AML-193 (cell line): ENCODE data around the gene R3HDM2.
A peak's percentile ranks its signal among the peaks of the same experiment; 100 is the strongest.
"Not testable (repeated sequence)": the region's sequence is repeated elsewhere in the genome, so short reads cannot be mapped to it uniquely, and the experiment has no call there.

Experiments
- DNase-seq, 2 experiments: peaks; one replicate each; lab custom pipeline; 2025; lab: John Stamatoyannopoulos, UW

The R3HDM2 gene

DNA sequence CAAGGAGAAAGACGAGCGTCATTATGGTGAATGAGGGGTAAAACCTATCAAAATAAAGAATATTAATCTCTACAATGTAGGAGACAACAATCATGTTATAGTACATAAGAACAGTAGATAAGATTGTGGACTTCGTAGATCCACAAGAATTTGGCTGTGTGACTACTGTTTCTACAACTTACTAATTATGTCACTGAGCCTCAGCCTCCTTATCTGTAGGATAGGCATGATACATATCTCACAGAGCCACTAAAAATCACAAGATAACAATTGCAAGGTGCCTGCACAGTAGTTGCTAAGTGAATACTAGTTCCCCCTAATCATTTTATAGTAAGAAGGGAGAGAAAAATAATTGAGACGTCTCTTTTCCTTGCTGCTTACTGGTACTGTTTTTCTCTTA lies 101.6 kb downstream of the R3HDM2 start:
- no peak for DNase-seq

GRCh38 chr12:57325395-57325794 lies 105.4 kb downstream of the R3HDM2 start:
- DNase-seq, result no peak

DNA sequence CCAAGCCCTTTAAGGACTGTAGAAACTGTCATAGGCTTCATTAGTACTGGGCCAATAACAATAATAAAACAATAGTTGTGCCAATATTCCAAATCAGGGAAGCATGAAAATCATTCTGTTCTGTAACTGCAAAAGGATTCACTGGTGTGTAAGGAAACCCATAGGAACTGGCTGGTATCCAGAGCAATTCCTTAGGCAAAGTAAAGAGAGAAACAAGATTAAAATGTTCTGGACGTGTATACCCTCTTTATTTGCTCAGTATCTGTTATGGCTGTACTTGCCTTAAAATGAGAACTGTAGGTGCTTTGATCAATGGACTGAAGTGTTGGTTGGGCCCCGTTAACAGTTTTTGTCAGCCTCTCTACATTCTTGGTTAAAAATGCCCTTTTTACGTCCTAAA lies 107.4 kb downstream of the R3HDM2 start:
- DNase-seq, result no peak

DNA sequence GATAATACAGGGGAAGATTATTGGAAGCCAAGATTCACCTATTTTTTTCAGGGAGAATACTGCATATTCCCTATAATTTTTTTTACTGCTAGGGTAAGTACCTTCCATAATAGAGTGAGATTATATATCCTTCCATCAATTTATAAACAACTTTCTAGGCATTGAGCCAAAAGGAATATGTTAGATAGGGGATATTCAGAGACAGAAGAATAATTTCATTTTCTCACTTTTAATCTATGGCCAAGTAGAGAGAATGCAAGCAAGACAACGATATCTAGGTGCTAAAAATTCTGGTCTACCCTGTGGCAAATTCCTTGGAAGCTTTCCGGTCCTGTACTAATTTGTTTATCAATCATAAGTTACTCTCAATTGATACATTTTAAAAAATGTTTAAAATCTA lies 110.2 kb downstream of the R3HDM2 start:
- DNase-seq, result no peak

DNA sequence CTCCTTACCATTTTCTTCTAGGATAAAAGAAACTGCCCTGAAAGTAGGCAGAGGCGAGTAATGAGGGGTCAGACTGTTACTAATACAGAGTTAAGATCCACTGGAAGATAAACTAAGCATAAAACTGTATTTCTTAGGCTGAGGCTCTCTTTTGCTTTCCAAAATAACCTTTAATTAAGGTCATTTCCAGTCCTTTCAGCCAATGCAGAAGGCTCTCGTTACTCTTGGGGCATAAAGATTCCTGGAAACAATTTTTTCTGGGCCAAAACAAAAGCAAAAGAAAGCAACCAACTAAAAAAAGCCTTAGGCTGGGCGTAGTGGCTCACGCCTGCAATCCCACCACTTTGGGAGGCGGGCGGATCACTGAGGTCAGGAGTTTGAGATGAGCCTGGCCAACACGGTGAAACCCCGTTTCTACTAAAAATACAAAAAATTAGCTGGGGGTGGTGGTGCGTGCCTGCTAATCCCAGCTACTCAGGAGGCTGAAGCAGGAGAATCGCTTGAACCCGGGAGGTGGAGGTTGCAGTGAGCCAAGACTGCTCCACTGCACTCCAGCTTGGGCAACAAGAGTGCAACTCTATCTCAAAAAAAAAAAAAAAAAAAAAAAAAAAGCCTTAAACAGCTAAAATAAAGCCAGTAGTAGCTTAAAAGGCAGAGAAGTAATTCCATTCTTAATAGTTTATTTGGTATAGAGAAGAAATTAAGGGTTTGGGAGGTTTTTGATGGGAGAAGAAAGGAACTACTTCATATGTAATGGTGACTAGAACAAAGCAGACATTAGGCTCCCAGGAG lies 111.0 kb downstream of the R3HDM2 start:
- no peak for DNase-seq

- DNase-seq, result no peak
These were observed 115.2 kb downstream of the R3HDM2 start for GRCh38 chr12:57315681-57316080.

DNA sequence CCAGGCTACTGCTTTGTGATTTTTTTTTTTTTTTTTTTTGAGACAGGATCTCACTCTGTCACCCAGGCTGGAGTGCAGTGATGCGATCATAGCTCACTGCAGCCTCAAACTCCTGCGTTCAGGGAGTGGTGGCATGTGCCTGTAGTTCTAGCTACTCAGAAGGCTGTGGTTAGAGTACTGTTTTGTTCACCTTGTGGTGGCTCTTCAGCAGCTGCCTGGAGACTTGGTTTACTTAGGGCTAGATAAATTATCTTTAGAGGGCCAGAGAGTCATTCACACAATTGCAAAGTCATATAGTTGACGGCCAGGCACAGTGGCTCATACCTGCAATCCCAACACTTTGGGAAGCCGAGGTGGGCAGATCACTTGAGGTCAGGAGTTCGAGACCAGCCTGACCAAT lies 118.6 kb downstream of the R3HDM2 start:
- DNase-seq, result not testable (repeated sequence)

- DNase-seq, result no peak
These were observed 121.4 kb downstream of the R3HDM2 start for GRCh38 chr12:57309420-57309819.

DNA sequence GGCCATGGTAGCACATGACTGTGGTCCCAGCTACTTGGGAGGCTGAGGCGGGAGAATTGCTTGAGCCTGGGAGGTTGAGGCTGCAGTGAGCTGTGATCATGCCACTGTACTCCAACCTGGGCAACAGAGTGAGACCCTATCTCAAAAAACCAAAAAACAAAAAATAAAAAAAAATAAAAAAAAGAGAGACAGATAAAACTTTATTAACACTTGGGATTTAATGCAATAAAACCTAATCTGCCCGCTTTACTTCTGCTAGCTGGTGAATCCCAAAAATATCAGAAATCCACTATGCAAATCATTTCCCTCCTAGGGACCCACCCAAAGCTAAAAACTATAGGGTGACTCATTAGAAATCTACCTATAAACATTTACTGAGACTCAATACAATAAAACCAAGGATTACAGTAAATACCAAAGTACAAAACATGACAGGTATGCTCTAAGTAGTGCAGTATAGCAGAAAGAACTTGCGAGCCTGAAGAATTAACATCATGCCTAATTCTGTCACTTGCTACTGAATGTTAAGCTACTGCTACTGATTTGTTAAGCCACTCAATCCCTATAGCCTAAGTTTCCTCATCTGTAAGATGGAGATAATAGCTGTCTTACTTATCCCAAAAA lies 129.8 kb downstream of the R3HDM2 start:
- DNase-seq, result no peak

DNA sequence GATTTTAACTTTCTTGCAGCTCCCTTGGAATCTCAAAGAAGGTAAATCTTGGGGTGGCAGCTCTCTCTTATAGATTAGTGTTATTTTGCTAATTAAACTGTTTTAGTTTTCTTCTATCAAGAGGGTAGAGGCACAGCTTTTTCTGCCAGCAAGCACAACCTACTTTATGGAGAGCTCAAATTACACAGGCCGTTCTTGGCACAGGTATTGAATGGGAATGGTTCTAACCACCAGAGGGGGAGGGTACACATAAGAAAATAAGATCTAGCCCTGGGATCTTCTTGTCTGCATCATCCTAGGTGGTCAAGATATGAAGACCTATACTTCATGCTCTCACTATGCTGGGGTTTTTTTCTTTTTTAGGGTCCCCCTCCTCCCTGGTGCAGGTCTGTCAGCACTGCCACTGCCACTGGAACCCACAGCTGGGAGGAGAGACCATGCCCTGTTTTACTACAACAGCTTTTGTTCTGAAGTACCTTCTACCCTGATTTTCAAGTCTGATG lies 131.3 kb downstream of the R3HDM2 start:
- DNase-seq, result no peak

DNA sequence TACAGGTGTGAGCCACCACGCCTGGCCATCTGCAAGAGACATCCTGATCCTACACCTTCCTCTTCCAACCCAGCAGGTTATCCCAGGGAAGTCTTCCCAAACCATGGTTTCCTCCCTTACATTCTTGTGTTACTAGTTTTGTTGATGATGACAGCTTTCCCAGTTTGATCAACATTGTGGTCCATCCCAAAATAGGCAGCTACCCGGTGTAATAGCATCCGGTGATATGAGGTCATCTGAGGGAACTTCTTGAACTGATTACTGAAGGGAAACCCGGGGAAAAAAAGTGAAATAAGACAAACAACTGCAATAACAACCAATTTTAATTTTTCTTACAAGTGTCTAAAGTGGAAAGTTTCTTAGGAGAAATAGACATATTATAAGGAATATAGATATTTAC lies 134.6 kb downstream of the R3HDM2 start:
- no peak for DNase-seq

- not testable (repeated sequence) for DNase-seq
These were observed 148.8 kb downstream of the R3HDM2 start for GRCh38 chr12:57282073-57282472.

GRCh38 chr12:57280211-57281062 lies 150.4 kb downstream of the R3HDM2 start:
- no peak for DNase-seq

DNA sequence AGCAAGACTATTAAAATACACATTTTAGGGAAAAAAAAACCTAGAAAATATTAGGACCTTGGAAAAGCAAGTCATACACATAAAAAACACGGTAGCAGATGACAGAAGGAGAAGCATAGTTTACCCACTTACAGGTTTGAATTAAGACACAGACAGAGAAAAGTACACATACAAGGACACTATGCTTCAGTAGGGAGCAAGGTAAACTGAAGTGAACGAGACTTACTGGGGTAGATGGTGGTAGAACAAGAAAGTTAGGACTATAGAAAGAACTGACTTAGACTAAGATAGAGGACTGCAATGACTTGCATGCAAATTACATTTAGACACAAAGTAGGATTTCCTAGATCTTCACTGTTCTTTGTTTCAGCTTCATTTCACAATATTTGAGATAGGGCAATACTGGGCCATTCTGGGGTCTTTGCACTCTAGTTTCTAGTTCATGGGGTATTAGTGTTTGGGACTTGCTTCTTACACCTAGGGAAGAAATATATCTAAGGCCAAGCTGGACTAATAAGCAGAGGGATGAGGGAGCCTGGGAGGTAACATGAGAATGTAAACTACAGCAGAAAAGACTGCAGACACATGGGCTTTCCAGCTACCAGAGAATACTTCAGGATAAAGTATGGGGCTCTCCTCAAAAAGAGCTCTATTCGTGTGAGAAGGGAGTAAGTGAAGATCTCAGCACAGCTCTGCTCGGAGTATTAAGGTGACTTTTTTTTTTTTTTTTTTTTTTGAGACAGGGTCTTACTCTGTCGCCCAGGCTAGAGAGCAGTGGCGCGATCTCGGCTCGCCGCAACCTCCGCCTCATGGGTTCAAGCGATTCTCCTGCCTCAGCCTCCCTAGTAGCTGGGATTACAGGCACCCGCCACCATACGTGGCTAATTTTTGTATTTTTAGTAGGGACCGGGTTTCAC lies 152.1 kb downstream of the R3HDM2 start:
- no peak for DNase-seq

DNA sequence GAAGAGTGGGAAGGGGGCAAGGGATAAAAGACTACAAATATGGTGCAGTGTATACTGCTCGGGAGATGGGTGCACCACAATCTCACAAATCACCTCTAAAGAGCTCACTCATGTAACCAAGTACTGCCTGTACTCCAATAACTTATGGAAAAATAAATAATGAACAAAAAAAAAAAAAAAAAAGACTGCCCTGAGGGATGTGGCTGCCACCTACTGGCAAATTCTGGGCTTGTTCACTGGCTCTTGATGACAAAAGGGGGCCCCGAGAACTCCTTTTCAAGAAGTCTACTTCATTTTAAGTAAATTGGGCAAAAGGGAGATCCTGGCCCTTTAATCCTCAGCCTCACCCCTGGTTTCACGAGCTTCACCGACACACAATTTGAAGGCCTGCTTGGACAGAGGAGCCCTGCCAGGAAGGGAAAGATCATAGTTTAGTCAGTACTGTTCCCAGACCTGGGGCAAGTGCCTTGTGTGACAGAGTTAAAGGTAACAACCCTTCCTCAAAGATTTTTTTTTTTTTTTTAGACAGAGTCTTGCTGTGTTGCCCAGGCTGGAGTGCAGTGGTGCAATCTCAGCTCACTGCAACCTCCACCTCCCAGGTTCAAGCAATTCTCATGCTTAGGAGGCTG lies 153.8 kb downstream of the R3HDM2 start:
- peak; percentile 4 to 29 for DNase-seq

- DNase-seq, result not testable (repeated sequence)
These were observed 154.6 kb downstream of the R3HDM2 start for GRCh38 chr12:57276233-57276632.

GRCh38 chr12:57273516-57273915 lies 157.3 kb downstream of the R3HDM2 start:
- no peak for DNase-seq

DNA sequence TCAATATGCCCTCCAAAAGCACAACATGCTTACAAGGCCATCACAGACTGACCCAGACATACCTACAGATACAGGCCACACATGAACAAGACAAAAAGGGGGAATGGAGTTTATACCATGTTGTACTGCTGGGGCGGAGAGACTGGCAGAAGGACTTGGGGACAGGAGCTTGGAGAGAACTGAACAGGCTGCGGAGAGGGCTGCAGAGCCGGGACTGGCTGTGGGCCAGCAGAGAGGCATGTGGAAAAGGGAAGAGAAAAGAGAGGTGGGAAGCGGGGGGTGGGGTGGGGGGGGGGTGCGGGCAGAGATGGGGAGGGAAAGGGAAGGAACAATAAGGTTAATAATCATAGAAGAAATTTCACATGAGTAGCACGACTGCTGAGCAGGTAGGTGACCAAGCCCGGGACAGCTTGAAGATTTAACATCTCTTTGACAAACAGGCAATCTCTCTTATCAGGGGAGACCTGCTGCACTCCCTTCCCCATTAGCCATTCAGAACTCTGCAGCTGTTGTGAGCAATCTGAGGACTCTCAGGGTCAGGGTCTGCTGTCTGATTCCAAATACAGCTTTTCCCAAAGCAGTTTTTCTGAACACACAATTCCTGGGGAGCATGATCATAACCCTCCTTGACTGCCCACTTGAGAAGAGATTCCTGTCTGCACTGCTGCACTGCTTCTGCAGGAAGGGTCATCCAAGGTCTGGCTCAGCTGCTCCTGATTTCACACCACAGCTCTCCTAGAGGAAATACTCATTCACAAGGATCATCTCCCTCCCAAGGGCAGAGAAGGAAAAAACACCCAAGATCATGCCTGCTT lies 158.3 kb downstream of the R3HDM2 start:
- DNase-seq, result no peak

DNA sequence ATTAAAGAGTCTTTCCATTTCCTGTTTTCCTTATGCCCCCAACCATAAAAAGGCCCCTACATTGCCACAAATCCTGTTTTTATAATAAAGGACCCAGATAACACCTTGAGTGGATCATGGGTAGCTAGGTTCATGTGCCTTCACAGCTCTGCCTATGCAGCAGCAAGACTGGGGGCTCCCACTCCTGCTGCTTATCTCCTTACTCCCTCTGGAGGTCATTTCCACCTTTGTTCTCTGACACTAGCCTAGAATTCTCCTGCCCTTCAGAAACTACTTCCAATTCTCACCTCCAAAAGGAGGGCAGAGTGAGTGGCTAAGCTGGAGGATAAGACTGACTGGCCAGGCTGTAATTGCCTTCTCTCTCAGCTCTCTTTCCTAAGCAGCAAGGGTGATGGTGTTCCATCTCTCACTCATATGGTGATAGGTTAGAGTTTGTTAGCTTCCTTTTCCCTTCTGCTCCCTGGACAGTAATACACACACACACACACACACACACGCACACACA lies 159.8 kb downstream of the R3HDM2 start:
- no peak for DNase-seq

DNA sequence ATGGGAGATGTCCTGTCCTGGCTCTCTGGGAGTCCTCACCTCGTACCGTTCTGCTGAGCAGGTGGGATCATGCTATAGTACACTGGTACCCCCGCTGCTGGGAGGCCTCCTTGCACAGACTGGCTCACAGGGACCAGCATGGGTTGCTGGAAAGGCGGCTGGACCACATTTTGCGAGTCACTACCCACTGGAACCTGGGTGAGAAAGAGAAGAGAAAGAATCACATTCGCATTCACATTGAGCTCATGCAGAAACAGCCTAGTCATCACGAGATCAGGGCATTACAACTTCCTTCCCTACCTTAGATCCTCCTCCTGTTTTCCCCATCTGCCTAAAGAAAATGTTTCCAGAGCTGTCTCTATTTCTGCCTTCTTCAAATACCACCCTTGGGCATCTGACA lies 162.6 kb downstream of the R3HDM2 start:
- DNase-seq, result no peak
